HEK293 (cell line): Measurements from ENCODE around the gene FHAD1.
"Not testable (repeated sequence)": the region's sequence is repeated elsewhere in the genome, so short reads cannot be mapped to it uniquely, and the experiment has no call there.

Source experiments
- CTCF ChIA-PET: fragments of 350-600 bp; formaldehyde crosslinking; extraction: SDS; loops from one replicate; lab custom pipeline; 2021; ENCODE audit warnings: antibody characterized with exemption; lab: Yijun Ruan, JAX
- POLR2A ChIA-PET: fragments of 300-600 bp; formaldehyde crosslinking; extraction: SDS; loops from one replicate; lab custom pipeline; 2020; ENCODE audit warnings: antibody characterized with exemption, inconsistent platforms; lab: Yijun Ruan, JAX
- H3K27ac ChIP-seq: fragments of 200-500 bp; sonication (Bioruptor generic); 2 replicates; pipeline ENCODE4 v1.5.1; 2014; ENCODE audit warnings: low read depth, low read length, control low read depth, inconsistent platforms; ENCODE audit errors: extremely low read depth
- H3K36me3 ChIP-seq, 2 experiments: fragments of 200-500 bp in 1 of 2; sonication (Bioruptor generic) in 1 of 2; 1 replicate in 1 of 2; 2 replicates in 1 of 2; pipeline ENCODE4 v1.5.1; 2014 to 2017; ENCODE audit warnings: inconsistent platforms in 2 of 2, low read length in 2 of 2; ENCODE audit not compliant: control insufficient read depth in 2 of 2, insufficient read depth in 1 of 2
- H3K4me1 ChIP-seq: fragments of 200-500 bp; sonication (Bioruptor generic); 2 replicates; pipeline ENCODE4 v1.5.1; 2014; ENCODE audit warnings: mild to moderate bottlenecking, low read length, inconsistent platforms; ENCODE audit not compliant: control insufficient read depth, insufficient read depth
- H3K4me3 ChIP-seq: 2 replicates; pipeline ENCODE4 v1.5.1; 2011; ENCODE audit warnings: low read depth, mild to moderate bottlenecking, control low read depth, low read length, moderate library complexity
- H3K9me3 ChIP-seq: fragments of 200-500 bp; sonication (Bioruptor generic); 2 replicates; pipeline ENCODE4 v1.5.1; 2014; ENCODE audit warnings: low read depth, low read length, inconsistent platforms; ENCODE audit not compliant: control insufficient read depth, insufficient read depth
- GLIS1 ChIP-seq: fragments of 450-650 bp; formaldehyde crosslinking; IDR thresholded peaks from 2 replicates; pipeline ENCODE4 v1.5.1; 2016; ENCODE audit warnings: missing biosample characterization, missing genetic modification characterization
- KLF1 ChIP-seq: fragments of 450-650 bp; formaldehyde crosslinking; IDR thresholded peaks from 2 replicates; pipeline ENCODE4 v1.5.1; 2016; ENCODE audit warnings: missing biosample characterization, missing genetic modification characterization
- OSR2 ChIP-seq: fragments of 450-650 bp; formaldehyde crosslinking; IDR thresholded peaks from 2 replicates; pipeline ENCODE4 v1.5.1; 2016; ENCODE audit warnings: missing biosample characterization, missing genetic modification characterization
- RBAK ChIP-seq: fragments of 450-650 bp; formaldehyde crosslinking; IDR thresholded peaks from 2 replicates; pipeline ENCODE4 v1.5.1; 2016; ENCODE audit warnings: missing biosample characterization, missing genetic modification characterization
- SALL2 ChIP-seq: fragments of 450-650 bp; formaldehyde crosslinking; IDR thresholded peaks from 2 replicates; pipeline ENCODE4 v1.5.0; 2017; ENCODE audit warnings: missing biosample characterization, mild to moderate bottlenecking, missing genetic modification characterization, borderline replicate concordance
- ZBTB17 ChIP-seq: fragments of 450-650 bp; formaldehyde crosslinking; IDR thresholded peaks from 2 replicates; pipeline ENCODE4 v1.5.1; 2016; ENCODE audit warnings: missing biosample characterization, missing genetic modification characterization
- ZBTB20 ChIP-seq: fragments of 450-650 bp; formaldehyde crosslinking; IDR thresholded peaks from 2 replicates; pipeline ENCODE4 v1.5.1; 2016; ENCODE audit warnings: missing biosample characterization, missing genetic modification characterization
- ZNF132 ChIP-seq: fragments of 450-650 bp; formaldehyde crosslinking; IDR thresholded peaks from 2 replicates; pipeline ENCODE4 v1.5.1; 2017; ENCODE audit warnings: missing biosample characterization, missing genetic modification characterization, borderline replicate concordance
- ZNF140 ChIP-seq: fragments of 450-650 bp; formaldehyde crosslinking; IDR thresholded peaks from 2 replicates; pipeline ENCODE4 v1.5.1; 2016; ENCODE audit warnings: missing biosample characterization, missing genetic modification characterization
- ZNF155 ChIP-seq: fragments of 450-650 bp; formaldehyde crosslinking; IDR thresholded peaks from 2 replicates; pipeline ENCODE4 v1.5.1; 2016; ENCODE audit warnings: missing biosample characterization, missing genetic modification characterization
- ZNF24 ChIP-seq: fragments of 450-650 bp; formaldehyde crosslinking; IDR thresholded peaks from 2 replicates; pipeline ENCODE4 v1.5.1; 2016; ENCODE audit warnings: missing biosample characterization, missing genetic modification characterization
- ZNF341 ChIP-seq: fragments of 450-650 bp; formaldehyde crosslinking; IDR thresholded peaks from 2 replicates; pipeline ENCODE4; 2016; ENCODE audit warnings: low read depth, missing biosample characterization, missing genetic modification characterization
- ZNF350 ChIP-seq: fragments of 450-650 bp; formaldehyde crosslinking; IDR thresholded peaks from 2 replicates; pipeline ENCODE4 v1.5.0; 2017; ENCODE audit warnings: missing biosample characterization, mild to moderate bottlenecking, missing genetic modification characterization
- ZNF623 ChIP-seq: fragments of 450-650 bp; formaldehyde crosslinking; IDR thresholded peaks from 2 replicates; pipeline ENCODE4 v1.5.1; 2016; ENCODE audit warnings: missing biosample characterization, missing genetic modification characterization
- TF ChIP-seq, protein P1 (sequence below): fragments of 450-650 bp; formaldehyde crosslinking; IDR thresholded peaks from 2 replicates; pipeline ENCODE4 v1.5.1; 2016; ENCODE audit warnings: missing biosample characterization, missing genetic modification characterization
- TF ChIP-seq, protein P2 (sequence below): fragments of 450-650 bp; formaldehyde crosslinking; IDR thresholded peaks from 2 replicates; pipeline ENCODE4 v1.5.1; 2016; ENCODE audit warnings: missing biosample characterization, missing genetic modification characterization
- TF ChIP-seq, protein P3 (sequence below): fragments of 450-650 bp; formaldehyde crosslinking; IDR thresholded peaks from 2 replicates; pipeline ENCODE4 v1.5.1; 2016; ENCODE audit warnings: missing biosample characterization, missing genetic modification characterization
- TF ChIP-seq, protein P4 (sequence below): fragments of 450-650 bp; formaldehyde crosslinking; IDR thresholded peaks from 2 replicates; pipeline ENCODE4 v1.5.1; 2016; ENCODE audit warnings: missing biosample characterization, missing genetic modification characterization

The FHAD1 gene

DNA sequence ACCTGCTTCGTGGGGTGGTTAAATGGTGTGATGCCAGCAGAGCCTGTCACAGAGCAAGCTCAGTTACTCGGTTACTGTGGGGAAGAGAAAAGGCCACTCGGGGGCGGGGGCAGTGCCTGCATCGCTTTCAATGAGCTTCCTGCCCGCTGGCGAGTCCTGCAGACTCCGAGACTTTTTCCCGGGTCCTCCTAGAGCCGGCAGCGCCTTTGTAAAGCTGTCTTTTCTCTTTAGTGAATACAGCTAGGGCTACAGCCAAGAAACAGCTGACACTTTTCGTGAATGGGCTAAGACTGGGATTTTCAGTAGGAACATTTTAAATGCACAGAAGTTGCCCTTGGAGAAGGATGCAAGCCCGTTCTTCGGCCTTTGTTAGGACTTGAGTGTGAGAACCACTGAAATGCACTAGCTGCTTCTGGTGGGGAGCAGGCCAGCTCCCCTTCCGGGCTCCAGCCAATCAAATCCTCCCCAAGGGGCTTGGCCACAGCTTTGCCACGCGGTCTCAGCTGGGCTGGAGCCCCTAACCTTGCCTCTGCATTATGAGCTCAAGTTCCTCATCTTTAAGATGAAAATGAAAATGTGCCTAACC lies 139.2 kb downstream of the FHAD1 start (continued):
- no peak for TF ChIP-seq ZNF132 (tag by site-specific recombination)
- TF ChIP-seq KLF1 (tag by site-specific recombination) = no peak
- no peak for TF ChIP-seq RBAK (tag by site-specific recombination)
- no peak for TF ChIP-seq SALL2 (tag by site-specific recombination)
- no peak for TF ChIP-seq ZBTB17 (tag by site-specific recombination)
- TF ChIP-seq, all 188 proteins: peak for 0

DNA sequence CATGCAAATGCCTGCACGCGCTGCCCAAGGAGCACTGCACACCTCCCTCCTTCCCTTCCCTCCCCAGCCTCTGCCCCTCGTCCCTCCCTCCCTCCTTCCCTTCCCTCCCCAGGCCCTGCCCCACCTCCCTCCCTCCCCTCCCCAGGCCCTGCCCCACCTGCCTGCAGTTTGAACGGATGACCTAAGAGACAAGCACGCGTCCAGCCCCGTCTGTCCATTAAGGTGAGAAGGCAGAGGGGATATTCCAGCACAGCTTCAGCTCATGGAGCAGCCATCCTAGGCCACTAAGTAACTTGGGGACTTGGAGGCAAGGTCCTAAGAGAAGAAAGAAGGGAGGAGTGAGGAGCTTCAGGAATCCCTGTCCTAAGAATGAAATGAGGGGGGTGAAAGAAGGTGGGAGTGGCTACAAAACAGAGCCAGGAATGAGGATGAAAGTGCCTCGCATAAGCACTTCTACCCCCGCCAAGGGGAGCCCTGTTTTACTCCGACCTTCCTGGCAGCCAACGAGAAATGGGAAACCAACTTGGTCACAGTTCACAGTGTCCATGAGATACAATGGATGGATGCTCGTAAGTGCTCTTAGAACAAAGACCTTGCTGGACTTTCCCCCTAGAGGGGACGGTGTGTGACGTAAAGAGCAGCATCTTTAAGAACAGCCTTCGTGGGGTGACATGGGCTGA lies 141.3 kb downstream of the FHAD1 start:
- Histone ChIP-seq H3K4me3 (no peak overlapping the region), H3K9me3 (no peaks in the 10 kb centered on the region), H3K36me3 (no peaks in the 10 kb centered on the region), H3K4me1 (no peaks in the 10 kb centered on the region), H3K27ac (no peak overlapping the region)
- POLR2A ChIA-PET = interaction anchor here (0.7 kb wide), 1 partner anchor 1495 kb away, joined by 3 read pairs; no protein-coding TSS in a partner anchor
- TF ChIP-seq ZNF140 (tag by site-specific recombination) = no peak
- CTCF ChIA-PET = interaction anchor here (0.7 to 1.2 kb wide), 3 partner anchors 11 to 281 kb away, joined by 3 read pairs; no protein-coding TSS in a partner anchor

DNA sequence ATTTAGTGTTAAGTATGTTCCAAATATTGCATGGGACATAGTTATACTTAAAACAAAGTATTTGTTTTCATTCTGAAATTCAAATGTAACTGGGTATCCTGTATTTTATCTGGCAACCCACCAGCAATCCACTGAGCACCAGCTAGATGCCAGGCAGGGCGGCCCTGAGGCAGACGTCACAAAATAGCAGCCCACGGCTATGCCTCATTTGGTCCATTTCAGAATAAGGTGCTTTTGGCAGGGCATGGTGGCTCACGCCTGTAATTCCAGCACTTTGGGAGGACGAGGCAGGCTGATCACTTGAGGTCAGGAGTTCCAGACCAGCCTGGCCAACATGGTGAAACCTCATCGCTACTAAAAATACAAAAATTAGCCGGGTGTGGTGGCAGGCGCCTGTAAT lies 142.8 kb downstream of the FHAD1 start:
- H3K9me3 ChIP-seq, POLR2A ChIA-PET, H3K4me1 ChIP-seq, H3K36me3 ChIP-seq, H3K27ac ChIP-seq, H3K4me3 ChIP-seq: not testable (repeated sequence)
- CTCF ChIA-PET = interaction anchor here (0.6 to 0.7 kb wide), 2 partner anchors 11 to 124 kb away, joined by 3 to 4 read pairs; no protein-coding TSS in a partner anchor

DNA sequence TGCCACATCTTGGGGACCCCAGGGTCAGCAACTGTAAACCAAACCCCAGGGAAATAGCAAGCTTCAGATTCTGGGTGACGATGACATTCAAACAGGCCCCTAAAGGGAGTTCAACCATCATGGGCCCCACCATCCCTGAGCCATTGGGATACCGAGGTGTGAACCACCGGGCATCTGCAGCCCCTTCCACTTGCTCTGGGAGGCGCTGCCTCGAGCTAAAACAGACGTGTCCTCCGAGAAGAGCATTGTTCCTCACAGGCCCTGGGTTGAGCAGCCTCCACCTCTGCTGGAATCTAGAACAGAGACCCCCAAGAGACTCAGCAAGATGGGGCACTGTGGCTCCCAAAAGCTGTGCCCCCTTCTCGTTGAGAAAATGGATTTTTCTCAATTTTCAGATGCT lies 143.6 kb downstream of the FHAD1 start:
- no peak overlapping the region for H3K4me3 ChIP-seq
- ChIA-PET CTCF (interaction anchor here (0.6 to 1.2 kb wide), 3 partner anchors 9 to 81 kb away, joined by 3 read pairs; no protein-coding TSS in a partner anchor), POLR2A (no interaction called here)
- H3K9me3 ChIP-seq = no peaks in the 10 kb centered on the region
- H3K36me3 ChIP-seq = no peaks in the 10 kb centered on the region
- TF ChIP-seq ZNF341 (tag by site-specific recombination) (no peak), ZNF623 (no peak), ZNF155 (tag by site-specific recombination) (no peak), OSR2 (tag by site-specific recombination) (no peak), ZNF350 (tag by site-specific recombination) (no peak), GLIS1 (tag by site-specific recombination) (no peak), ZNF24 (tag by site-specific recombination) (no peak), ZBTB20 (tag by site-specific recombination) (no peak)
- TF ChIP-seq, protein P1, sequence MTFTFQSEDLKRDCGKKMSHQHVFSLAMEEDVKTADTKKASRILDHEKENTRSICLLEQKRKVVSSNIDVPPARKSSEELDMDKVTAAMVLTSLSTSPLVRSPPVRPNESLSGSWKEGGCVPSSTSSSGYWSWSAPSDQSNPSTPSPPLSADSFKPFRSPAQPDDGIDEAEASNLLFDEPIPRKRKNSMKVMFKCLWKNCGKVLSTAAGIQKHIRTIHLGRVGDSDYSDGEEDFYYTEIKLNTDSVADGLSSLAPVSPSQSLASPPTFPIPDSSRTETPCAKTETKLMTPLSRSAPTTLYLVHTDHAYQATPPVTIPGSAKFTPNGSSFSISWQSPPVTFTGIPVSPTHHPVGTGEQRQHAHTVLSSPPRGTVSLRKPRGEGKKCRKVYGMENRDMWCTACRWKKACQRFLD (tag by site-specific recombination) = no peak
- TF ChIP-seq, protein P2, sequence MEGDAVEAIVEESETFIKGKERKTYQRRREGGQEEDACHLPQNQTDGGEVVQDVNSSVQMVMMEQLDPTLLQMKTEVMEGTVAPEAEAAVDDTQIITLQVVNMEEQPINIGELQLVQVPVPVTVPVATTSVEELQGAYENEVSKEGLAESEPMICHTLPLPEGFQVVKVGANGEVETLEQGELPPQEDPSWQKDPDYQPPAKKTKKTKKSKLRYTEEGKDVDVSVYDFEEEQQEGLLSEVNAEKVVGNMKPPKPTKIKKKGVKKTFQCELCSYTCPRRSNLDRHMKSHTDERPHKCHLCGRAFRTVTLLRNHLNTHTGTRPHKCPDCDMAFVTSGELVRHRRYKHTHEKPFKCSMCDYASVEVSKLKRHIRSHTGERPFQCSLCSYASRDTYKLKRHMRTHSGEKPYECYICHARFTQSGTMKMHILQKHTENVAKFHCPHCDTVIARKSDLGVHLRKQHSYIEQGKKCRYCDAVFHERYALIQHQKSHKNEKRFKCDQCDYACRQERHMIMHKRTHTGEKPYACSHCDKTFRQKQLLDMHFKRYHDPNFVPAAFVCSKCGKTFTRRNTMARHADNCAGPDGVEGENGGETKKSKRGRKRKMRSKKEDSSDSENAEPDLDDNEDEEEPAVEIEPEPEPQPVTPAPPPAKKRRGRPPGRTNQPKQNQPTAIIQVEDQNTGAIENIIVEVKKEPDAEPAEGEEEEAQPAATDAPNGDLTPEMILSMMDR = no peak
- TF ChIP-seq, protein P3, sequence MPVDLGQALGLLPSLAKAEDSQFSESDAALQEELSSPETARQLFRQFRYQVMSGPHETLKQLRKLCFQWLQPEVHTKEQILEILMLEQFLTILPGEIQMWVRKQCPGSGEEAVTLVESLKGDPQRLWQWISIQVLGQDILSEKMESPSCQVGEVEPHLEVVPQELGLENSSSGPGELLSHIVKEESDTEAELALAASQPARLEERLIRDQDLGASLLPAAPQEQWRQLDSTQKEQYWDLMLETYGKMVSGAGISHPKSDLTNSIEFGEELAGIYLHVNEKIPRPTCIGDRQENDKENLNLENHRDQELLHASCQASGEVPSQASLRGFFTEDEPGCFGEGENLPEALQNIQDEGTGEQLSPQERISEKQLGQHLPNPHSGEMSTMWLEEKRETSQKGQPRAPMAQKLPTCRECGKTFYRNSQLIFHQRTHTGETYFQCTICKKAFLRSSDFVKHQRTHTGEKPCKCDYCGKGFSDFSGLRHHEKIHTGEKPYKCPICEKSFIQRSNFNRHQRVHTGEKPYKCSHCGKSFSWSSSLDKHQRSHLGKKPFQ = no peak
- TF ChIP-seq, protein P4, sequence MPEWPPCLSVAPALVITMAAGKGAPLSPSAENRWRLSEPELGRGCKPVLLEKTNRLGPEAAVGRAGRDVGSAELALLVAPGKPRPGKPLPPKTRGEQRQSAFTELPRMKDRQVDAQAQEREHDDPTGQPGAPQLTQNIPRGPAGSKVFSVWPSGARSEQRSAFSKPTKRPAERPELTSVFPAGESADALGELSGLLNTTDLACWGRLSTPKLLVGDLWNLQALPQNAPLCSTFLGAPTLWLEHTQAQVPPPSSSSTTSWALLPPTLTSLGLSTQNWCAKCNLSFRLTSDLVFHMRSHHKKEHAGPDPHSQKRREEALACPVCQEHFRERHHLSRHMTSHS (tag by site-specific recombination) = no peak
- no peaks in the 10 kb centered on the region for H3K4me1 ChIP-seq
- H3K27ac ChIP-seq = no peak overlapping the region
